ENCODE measurements around the gene AMFR. TPM values are rescaled to one million over a fixed set of nuclear protein-coding genes. Genes with fewer than 3 reads are reported as not detected.

The AMFR gene
- polyA plus RNA-seq, 3 donors = 28.3 to 68.1 (median 48.9) TPM

DNA sequence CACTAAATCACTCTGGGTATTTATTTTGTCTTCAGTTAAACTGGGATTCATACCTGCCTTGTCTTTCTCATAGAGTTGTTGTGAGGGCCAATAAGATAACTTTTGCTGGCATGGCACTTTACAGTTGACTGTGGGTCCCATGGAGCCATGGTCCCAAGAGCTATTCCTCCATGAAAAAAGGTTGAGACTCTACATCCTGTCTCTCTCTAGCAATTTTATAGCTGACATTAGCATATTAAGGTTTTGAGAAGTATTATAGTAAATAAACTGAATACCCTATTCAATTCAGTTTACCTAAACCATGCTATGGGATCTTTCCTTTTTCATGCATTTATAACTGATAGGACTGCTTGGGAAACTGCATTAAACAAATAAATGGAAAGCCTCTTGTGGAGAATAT is 43.5 kb upstream of the AMFR start:
- Histone ChIP-seq H3K4me2 (replicated peaks; ENCODE audit: extremely low read depth, low read length, poor library complexity, severe bottlenecking) (no peak overlapping the region), H3K36me3 (replicated peaks in 1 of 2; ENCODE audit: control insufficient read depth in 1 of 2, insufficient read depth in 2 of 2, low read length in 2 of 2) (peaks cover 92 to 98% of the 10 kb centered on the region in 2 donors), H3K4me3 (replicated peaks in 1 of 3; ENCODE audit: low read depth in 2 of 3, low read length in 3 of 3) (no peak overlapping the region), H3K9ac (ENCODE audit: insufficient read depth, low read length, poor library complexity, severe bottlenecking) (no peak overlapping the region), H3K79me2 (ENCODE audit: insufficient read depth, low read length) (no peaks in the 10 kb centered on the region), H2AFZ (ENCODE audit: insufficient read depth, low read depth, low read length, poor library complexity, severe bottlenecking) (no peak overlapping the region), H3K27ac (ENCODE audit: low read depth in 1 of 2, low read length in 2 of 2) (no peak overlapping the region), H3K4me1 (ENCODE audit: control insufficient read depth in 1 of 2, insufficient read depth in 2 of 2, low read length in 2 of 2) (no peaks in the 10 kb centered on the region), H3K9me3 (replicated peaks in 1 of 2; ENCODE audit: control insufficient read depth in 1 of 2, insufficient read depth in 1 of 2, low read length in 2 of 2) (no peaks in the 10 kb centered on the region), H4K20me1 (ENCODE audit: insufficient read depth, low read length) (no peaks in the 10 kb centered on the region), H3K27me3 (ENCODE audit: control insufficient read depth in 2 of 2, insufficient read depth in 2 of 2, low read length in 2 of 2) (no peaks in the 10 kb centered on the region)
- Mint-ChIP-seq H3K4me1 (no peaks in the 10 kb centered on the region), H3K9me3 (no peaks in the 10 kb centered on the region), H3K4me3 (no peak overlapping the region), H3K27ac (no peak overlapping the region), H3K36me3 (peaks cover 87 to 99% of the 10 kb centered on the region in 2 donors), H3K27me3 (ENCODE audit: low read depth in 3 of 3) (no peaks in the 10 kb centered on the region)
- no peak for TF ChIP-seq CTCF (IDR thresholded peaks at IDR 0.05)
- DNase-seq = no peak
- intact Hi-C loops (cut with micrococcal nuclease) = no loop called here

DNA sequence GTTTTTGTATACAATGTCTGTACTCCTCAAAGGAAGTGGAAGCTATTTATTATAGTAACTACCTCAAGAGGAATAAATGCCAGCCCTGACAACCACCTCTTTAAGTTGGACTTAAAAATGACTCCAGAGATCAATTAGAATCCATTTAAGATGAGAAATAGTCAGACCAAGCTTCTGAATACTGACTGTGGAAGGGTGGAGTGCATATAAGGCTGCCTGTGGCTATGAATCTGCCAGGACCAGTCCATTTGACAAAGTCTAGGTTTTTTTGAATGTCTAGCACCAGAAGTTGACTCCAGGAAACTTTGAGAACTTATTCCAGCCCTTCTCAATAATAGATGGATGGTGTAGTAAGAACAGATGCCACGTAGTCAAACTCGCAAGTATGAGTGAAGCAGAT is 41.0 kb upstream of the AMFR start:
- Histone ChIP-seq H3K9ac (ENCODE audit: insufficient read depth, low read length, poor library complexity, severe bottlenecking) (no peak overlapping the region), H3K27ac (ENCODE audit: low read depth in 1 of 2, low read length in 2 of 2) (no peak overlapping the region), H3K4me1 (ENCODE audit: control insufficient read depth in 1 of 2, insufficient read depth in 2 of 2, low read length in 2 of 2) (no peaks in the 10 kb centered on the region), H3K36me3 (replicated peaks in 1 of 2; ENCODE audit: control insufficient read depth in 1 of 2, insufficient read depth in 2 of 2, low read length in 2 of 2) (peaks cover 80 to 94% of the 10 kb centered on the region in 2 donors), H3K79me2 (ENCODE audit: insufficient read depth, low read length) (no peaks in the 10 kb centered on the region), H3K9me3 (replicated peaks in 1 of 2; ENCODE audit: control insufficient read depth in 1 of 2, insufficient read depth in 1 of 2, low read length in 2 of 2) (no peaks in the 10 kb centered on the region), H4K20me1 (ENCODE audit: insufficient read depth, low read length) (no peaks in the 10 kb centered on the region), H2AFZ (ENCODE audit: insufficient read depth, low read depth, low read length, poor library complexity, severe bottlenecking) (no peak overlapping the region), H3K4me3 (replicated peaks in 1 of 3; ENCODE audit: low read depth in 2 of 3, low read length in 3 of 3) (no peak overlapping the region), H3K27me3 (ENCODE audit: control insufficient read depth in 2 of 2, insufficient read depth in 2 of 2, low read length in 2 of 2) (no peaks in the 10 kb centered on the region), H3K4me2 (replicated peaks; ENCODE audit: extremely low read depth, low read length, poor library complexity, severe bottlenecking) (no peak overlapping the region)
- intact Hi-C loops (cut with micrococcal nuclease) = no loop called here
- TF ChIP-seq CTCF (IDR thresholded peaks at IDR 0.05) = no peak
- peaks cover 80 to 98% of the 10 kb centered on the region in 2 donors for H3K36me3 Mint-ChIP-seq
- 100% methylated on average over 1 of the region's 2 CpGs for WGBS (ENCODE audit: insufficient coverage)
- H3K27ac Mint-ChIP-seq = no peak overlapping the region
- no peaks in the 10 kb centered on the region for H3K4me1 Mint-ChIP-seq
- no peak overlapping the region for H3K4me3 Mint-ChIP-seq
- H3K9me3 Mint-ChIP-seq = no peaks in the 10 kb centered on the region
- no peak for DNase-seq
- H3K27me3 Mint-ChIP-seq (ENCODE audit: low read depth in 3 of 3) = no peaks in the 10 kb centered on the region
